ENCODE data around the gene LAMA3. TPM values are rescaled to one million over a fixed set of nuclear protein-coding genes. Genes with fewer than 3 reads are reported as not detected.

LAMA3 gene
- polyA plus RNA-seq, 1 donor from 2014 or later: 3.4 TPM

DNA sequence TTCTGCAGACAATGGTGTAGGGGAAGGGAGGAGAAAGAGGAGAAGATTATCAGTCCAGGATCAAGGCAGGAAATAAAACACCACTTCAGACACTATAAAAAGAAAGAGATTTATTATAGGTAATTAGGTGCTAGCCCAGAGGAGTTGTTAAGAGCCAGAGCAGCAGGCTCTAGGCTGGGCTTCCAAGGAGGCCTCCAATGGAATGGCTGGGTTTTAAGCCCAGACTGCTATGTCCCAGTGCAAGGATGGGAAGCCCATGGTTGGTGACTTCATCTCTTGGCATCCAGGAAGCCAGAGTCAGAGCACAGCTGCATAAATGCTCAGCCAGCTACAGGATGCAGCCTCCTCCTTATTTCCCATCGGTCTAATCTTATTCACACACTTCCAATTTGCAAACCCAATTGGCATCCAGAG lies 95.6 kb downstream of the LAMA3 start:
- H3K9me2 ChIP-seq (ENCODE audit: insufficient read depth, low read length): no peaks in the 10 kb centered on the region
- H3K9ac ChIP-seq (ENCODE audit: low read length): no peak overlapping the region
- H3K4me3 ChIP-seq (ENCODE audit: low read length): no peak overlapping the region
- H3K9me3 ChIP-seq (ENCODE audit: low read length): no peaks in the 10 kb centered on the region
- no peak overlapping the region for H3K4me2 ChIP-seq (ENCODE audit: low read length)
- no peaks in the 10 kb centered on the region for H3K27me3 ChIP-seq (ENCODE audit: insufficient read depth, low read depth, low read length)
- H4K20me1 ChIP-seq (ENCODE audit: insufficient read depth): no peaks in the 10 kb centered on the region
- H3K79me2 ChIP-seq (replicated peaks; ENCODE audit: insufficient read depth, low read length): no peaks in the 10 kb centered on the region
- H2AFZ ChIP-seq (ENCODE audit: low read depth, low read length): no peak overlapping the region
- H3F3A ChIP-seq (ENCODE audit: insufficient read depth, low read length, poor library complexity, severe bottlenecking): no peaks in the 10 kb centered on the region
- H3K36me3 ChIP-seq (ENCODE audit: insufficient read depth, low read length): no peaks in the 10 kb centered on the region
- no peak overlapping the region for H3K27ac ChIP-seq (ENCODE audit: low read length)
- TF ChIP-seq MXI1 (conservative IDR thresholded peaks at IDR 0.05; ENCODE audit: poor library complexity, severe bottlenecking) (no peak), SMC3 (conservative IDR thresholded peaks at IDR 0.05; ENCODE audit: poor library complexity) (no peak), EZH2 (IDR thresholded peaks at IDR 0.05; ENCODE audit: borderline replicate concordance, insufficient read depth, low read length, poor library complexity, severe bottlenecking) (no peak), TAF1 (IDR thresholded peaks at IDR 0.05; ENCODE audit: low read depth) (no peak), EP300 (conservative IDR thresholded peaks at IDR 0.05; ENCODE audit: poor library complexity, severe bottlenecking) (no peak), RAD21 (conservative IDR thresholded peaks at IDR 0.05) (no peak), POLR2AphosphoS5 (IDR thresholded peaks at IDR 0.05) (no peak)
- TF ChIP-seq, protein P1, sequence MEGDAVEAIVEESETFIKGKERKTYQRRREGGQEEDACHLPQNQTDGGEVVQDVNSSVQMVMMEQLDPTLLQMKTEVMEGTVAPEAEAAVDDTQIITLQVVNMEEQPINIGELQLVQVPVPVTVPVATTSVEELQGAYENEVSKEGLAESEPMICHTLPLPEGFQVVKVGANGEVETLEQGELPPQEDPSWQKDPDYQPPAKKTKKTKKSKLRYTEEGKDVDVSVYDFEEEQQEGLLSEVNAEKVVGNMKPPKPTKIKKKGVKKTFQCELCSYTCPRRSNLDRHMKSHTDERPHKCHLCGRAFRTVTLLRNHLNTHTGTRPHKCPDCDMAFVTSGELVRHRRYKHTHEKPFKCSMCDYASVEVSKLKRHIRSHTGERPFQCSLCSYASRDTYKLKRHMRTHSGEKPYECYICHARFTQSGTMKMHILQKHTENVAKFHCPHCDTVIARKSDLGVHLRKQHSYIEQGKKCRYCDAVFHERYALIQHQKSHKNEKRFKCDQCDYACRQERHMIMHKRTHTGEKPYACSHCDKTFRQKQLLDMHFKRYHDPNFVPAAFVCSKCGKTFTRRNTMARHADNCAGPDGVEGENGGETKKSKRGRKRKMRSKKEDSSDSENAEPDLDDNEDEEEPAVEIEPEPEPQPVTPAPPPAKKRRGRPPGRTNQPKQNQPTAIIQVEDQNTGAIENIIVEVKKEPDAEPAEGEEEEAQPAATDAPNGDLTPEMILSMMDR (IDR thresholded peaks at IDR 0.05; ENCODE audit: poor library complexity, severe bottlenecking): no peak
- TF ChIP-seq, protein P2, sequence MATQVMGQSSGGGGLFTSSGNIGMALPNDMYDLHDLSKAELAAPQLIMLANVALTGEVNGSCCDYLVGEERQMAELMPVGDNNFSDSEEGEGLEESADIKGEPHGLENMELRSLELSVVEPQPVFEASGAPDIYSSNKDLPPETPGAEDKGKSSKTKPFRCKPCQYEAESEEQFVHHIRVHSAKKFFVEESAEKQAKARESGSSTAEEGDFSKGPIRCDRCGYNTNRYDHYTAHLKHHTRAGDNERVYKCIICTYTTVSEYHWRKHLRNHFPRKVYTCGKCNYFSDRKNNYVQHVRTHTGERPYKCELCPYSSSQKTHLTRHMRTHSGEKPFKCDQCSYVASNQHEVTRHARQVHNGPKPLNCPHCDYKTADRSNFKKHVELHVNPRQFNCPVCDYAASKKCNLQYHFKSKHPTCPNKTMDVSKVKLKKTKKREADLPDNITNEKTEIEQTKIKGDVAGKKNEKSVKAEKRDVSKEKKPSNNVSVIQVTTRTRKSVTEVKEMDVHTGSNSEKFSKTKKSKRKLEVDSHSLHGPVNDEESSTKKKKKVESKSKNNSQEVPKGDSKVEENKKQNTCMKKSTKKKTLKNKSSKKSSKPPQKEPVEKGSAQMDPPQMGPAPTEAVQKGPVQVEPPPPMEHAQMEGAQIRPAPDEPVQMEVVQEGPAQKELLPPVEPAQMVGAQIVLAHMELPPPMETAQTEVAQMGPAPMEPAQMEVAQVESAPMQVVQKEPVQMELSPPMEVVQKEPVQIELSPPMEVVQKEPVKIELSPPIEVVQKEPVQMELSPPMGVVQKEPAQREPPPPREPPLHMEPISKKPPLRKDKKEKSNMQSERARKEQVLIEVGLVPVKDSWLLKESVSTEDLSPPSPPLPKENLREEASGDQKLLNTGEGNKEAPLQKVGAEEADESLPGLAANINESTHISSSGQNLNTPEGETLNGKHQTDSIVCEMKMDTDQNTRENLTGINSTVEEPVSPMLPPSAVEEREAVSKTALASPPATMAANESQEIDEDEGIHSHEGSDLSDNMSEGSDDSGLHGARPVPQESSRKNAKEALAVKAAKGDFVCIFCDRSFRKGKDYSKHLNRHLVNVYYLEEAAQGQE (IDR thresholded peaks at IDR 0.05; ENCODE audit: borderline replicate concordance): no peak

DNA sequence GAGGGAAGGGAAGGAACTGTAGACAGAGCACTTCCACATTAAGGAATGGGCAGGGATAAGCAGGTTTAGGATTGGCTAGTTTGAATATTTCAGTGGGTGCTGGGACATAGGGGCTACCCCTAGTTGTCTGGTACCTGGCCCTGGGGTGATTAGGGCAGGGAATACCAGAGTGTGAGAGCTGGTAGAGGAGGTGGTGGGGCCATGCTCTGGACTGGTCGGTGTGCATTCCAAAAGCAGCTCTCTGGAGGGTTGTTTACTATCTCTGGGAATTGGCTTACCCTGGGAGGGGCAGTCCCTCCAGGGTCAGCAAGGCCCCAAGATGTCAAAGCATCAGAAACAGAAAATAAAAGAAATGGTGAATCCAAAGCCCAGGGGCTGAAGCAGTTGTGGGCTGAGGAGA lies 103.8 kb downstream of the LAMA3 start:
- no peaks in the 10 kb centered on the region for H3K9me3 ChIP-seq (ENCODE audit: low read length)
- H3F3A ChIP-seq (ENCODE audit: insufficient read depth, low read length, poor library complexity, severe bottlenecking): no peaks in the 10 kb centered on the region
- no peak overlapping the region for H3K27ac ChIP-seq (ENCODE audit: low read length)
- no peak overlapping the region for H3K9ac ChIP-seq (ENCODE audit: low read length)
- H2AFZ ChIP-seq (ENCODE audit: low read depth, low read length): no peak overlapping the region
- no peaks in the 10 kb centered on the region for H3K27me3 ChIP-seq (ENCODE audit: insufficient read depth, low read depth, low read length)
- H3K36me3 ChIP-seq (ENCODE audit: insufficient read depth, low read length): no peaks in the 10 kb centered on the region
- no peaks in the 10 kb centered on the region for H3K79me2 ChIP-seq (replicated peaks; ENCODE audit: insufficient read depth, low read length)
- H3K4me3 ChIP-seq (ENCODE audit: low read length): no peak overlapping the region
- TF ChIP-seq SMC3 (conservative IDR thresholded peaks at IDR 0.05; ENCODE audit: poor library complexity) (no peak), EZH2 (IDR thresholded peaks at IDR 0.05; ENCODE audit: borderline replicate concordance, insufficient read depth, low read length, poor library complexity, severe bottlenecking) (no peak), TAF1 (IDR thresholded peaks at IDR 0.05; ENCODE audit: low read depth) (no peak), EP300 (conservative IDR thresholded peaks at IDR 0.05; ENCODE audit: poor library complexity, severe bottlenecking) (no peak)
- TF ChIP-seq, protein P2 (IDR thresholded peaks at IDR 0.05; ENCODE audit: borderline replicate concordance): no peak
- no peaks in the 10 kb centered on the region for H4K20me1 ChIP-seq (ENCODE audit: insufficient read depth)
- no peak overlapping the region for H3K4me2 ChIP-seq (ENCODE audit: low read length)
- H3K9me2 ChIP-seq (ENCODE audit: insufficient read depth, low read length): no peaks in the 10 kb centered on the region
